Dendritic cell treated with granulocyte-macrophage colony-stimulating factor and Interleukin-4, amounts not matched to agents 40 ng/mL and 50 ng/mL, for 4 days (primary cell): ENCODE data around the gene DACT3.
A peak's percentile ranks its signal among the peaks of the same experiment; 100 is the strongest.

Source experiments
- H3K27ac Mint-ChIP-seq: one replicate; pipeline ENCODE4 v1.8.0; 2022; ENCODE audit warnings: mild to moderate bottlenecking, mixed read lengths
- H3K27me3 Mint-ChIP-seq: one replicate; pipeline ENCODE4 v1.8.0; 2022; ENCODE audit warnings: mild to moderate bottlenecking, mixed read lengths
- H3K36me3 Mint-ChIP-seq: one replicate; pipeline ENCODE4 v1.8.0; 2022; ENCODE audit warnings: low read depth, mixed read lengths
- H3K4me1 Mint-ChIP-seq: one replicate; pipeline ENCODE4 v1.8.0; 2022; ENCODE audit warnings: low read depth, mixed read lengths
- H3K4me3 Mint-ChIP-seq: one replicate; pipeline ENCODE4 v1.8.0; 2022; ENCODE audit warnings: mild to moderate bottlenecking, moderate library complexity, mixed read lengths
- H3K9me3 Mint-ChIP-seq: one replicate; pipeline ENCODE4 v1.8.0; 2022; ENCODE audit warnings: mixed read lengths
- intact Hi-C: fragments of 100-400 bp; cut with micrococcal nuclease; formaldehyde crosslinking; loops from one replicate; pipeline ENCODE4 v1.15.0; 2022

The DACT3 gene

DNA sequence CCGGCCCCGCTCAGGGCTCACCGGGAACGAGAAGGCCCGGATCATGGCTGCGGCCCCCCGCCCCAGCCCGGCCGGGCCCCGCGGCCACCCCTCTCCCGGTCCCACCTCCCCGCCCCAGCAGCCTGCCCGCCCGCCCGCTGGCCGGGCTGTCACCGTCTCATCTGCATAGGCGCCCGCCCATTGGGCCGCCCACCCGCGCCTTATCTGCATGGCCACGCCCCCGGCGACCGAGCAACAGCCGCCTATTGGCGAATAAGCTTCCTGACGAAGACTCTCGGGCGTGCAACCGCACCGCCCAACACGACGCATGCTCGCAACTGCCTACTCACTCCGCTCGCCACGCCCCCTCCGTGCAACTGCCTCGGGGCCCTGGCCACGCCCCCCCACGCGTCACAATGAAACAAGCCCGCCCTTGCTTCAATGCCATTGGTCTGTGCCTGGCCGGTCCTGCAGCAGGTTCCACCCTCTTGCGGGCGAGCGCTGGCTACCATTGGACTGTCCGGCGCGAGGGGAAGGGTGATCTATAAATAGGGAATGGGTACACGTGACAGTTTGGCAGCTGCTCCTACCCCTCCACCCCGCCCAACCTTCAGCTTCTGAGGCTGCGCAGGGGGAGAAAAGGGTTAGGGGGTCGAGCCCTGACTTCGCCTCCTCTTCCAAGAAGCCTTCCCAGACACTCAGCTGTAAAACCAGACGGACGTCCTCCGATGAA lies at the start of gene DACT3:
DACT3 (minus strand) TSS at position 163 of the 712 bp plus-strand sequence; CDS start at position 45, 118 bp downstream.
- Mint-ChIP-seq H3K27ac (peak within 1 kb of the TSS; percentile 57), H3K36me3 (no peaks in the 10 kb centered on the region), H3K4me3 (peak within 1 kb of the TSS; percentile 67), H3K9me3 (no peaks in the 10 kb centered on the region), H3K27me3 (peaks cover 56% of the 10 kb centered on the region), H3K4me1 (peaks cover 34% of the 10 kb centered on the region)
- intact Hi-C loops: loop anchor here (1.0 to 5.0 kb wide), 2 partner anchors 27 to 134 kb away; no protein-coding TSS in a partner anchor

DNA sequence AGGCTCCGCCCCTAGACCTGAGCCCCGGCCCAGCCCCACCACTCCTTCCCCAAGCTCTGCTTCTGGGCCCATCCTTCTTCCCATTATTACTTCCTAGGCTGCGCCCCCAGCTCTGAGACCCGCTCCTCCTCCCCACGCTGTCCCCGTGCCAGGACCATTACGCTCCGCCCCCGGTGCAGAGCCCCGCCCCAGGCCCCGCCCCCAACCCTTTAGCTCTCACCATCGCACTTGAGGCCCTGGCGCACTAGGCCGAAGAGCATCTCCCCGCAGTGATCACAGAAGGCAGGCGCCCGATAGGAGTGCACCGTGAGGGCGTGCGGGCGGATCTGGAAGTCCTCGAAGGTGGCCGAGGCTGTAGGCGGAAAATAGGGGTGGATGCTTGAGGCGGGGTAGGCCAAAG lies 49.7 kb upstream of the DACT3 start:
- Mint-ChIP-seq H3K9me3 (no peaks in the 10 kb centered on the region), H3K27ac (no peak overlapping the region), H3K4me1 (peaks cover 19% of the 10 kb centered on the region), H3K27me3 (peaks cover 6% of the 10 kb centered on the region), H3K4me3 (no peak overlapping the region), H3K36me3 (peaks cover 54% of the 10 kb centered on the region)
- intact Hi-C loops: no loop called here

- no peak overlapping the region for H3K27ac Mint-ChIP-seq
- H3K4me3 Mint-ChIP-seq: no peak overlapping the region
- H3K36me3 Mint-ChIP-seq: peaks cover 90% of the 10 kb centered on the region
- intact Hi-C loops: loop anchor here (1.0 kb wide), 2 partner anchors 24 to 44 kb away; no protein-coding TSS in a partner anchor
- H3K4me1 Mint-ChIP-seq: no peaks in the 10 kb centered on the region
- no peaks in the 10 kb centered on the region for H3K27me3 Mint-ChIP-seq
- no peaks in the 10 kb centered on the region for H3K9me3 Mint-ChIP-seq
These were observed 43.5 kb upstream of the DACT3 start for GRCh38 chr19:46704379-46705076.

DNA sequence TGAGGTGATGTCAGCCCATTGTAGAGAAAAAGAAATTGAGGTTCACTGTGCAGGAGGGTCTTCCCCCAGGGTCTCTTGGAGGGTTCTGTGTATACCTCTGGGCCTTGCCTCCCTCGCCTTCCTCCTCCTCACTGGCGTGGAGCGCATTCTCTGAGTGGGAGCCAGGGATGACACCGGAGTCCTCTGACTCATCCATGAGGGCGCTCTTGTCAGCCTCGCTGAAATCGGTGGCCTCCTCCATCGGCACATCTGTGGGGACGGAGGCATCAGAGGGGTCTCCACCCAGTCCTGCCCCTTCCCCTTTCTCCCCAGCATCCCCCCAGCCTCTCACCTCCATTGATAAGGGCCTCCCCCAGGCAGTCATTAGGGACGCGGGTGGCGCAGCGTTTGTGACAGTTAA lies 39.7 kb upstream of the DACT3 start:
- Mint-ChIP-seq H3K4me3 (no peak overlapping the region), H3K4me1 (peaks cover 8% of the 10 kb centered on the region), H3K36me3 (peaks cover 92% of the 10 kb centered on the region), H3K27me3 (no peaks in the 10 kb centered on the region), H3K9me3 (no peaks in the 10 kb centered on the region), H3K27ac (no peak overlapping the region)
- intact Hi-C loops: no loop called here

- H3K36me3 Mint-ChIP-seq: peaks cover 100% of the 10 kb centered on the region
- H3K27ac Mint-ChIP-seq: no peak overlapping the region
- peaks cover 8% of the 10 kb centered on the region for H3K4me1 Mint-ChIP-seq
- no peaks in the 10 kb centered on the region for H3K9me3 Mint-ChIP-seq
- H3K27me3 Mint-ChIP-seq: no peaks in the 10 kb centered on the region
- no peak overlapping the region for H3K4me3 Mint-ChIP-seq
- intact Hi-C loops: no loop called here
These were observed 37.7 kb upstream of the DACT3 start for GRCh38 chr19:46698395-46699321.

DNA sequence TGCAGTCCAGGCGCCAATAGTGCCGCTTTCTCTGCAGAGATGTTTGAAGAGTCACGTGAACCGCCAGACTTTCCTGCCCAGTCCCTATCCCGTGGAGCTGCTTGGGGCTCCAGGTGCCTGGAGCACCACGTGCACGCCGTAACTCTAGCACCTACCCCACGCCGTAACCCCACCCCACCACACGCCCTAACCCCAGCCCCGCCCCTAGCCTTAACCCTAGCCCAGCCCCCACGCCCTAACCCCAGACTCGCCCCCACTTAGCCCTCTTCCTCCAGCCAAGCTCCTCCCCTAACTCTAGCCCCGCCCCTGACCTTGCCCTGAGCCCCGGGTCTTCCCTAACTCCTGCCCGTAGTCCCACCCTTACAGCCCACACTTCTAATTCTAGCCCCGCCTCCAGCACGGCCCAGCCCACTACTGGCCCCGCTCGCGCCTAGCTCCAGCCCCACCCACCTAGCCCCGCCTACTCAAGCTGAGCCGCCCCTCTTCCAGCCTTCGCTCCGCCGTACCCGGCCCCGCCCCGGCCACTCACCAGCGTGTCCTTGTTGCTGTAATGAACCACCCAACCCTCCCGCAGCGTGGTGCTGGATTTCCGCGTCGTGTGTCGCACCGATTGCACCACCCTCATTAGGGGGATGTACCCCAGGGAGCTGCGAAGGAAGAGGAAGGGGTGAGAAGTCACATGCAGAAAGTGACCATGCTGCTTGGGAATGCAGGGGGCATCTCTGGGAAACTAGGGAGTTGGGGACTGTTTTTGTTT lies 36.4 kb upstream of the DACT3 start:
- Mint-ChIP-seq H3K4me3 (no peak overlapping the region), H3K27me3 (no peaks in the 10 kb centered on the region), H3K36me3 (peaks cover 100% of the 10 kb centered on the region), H3K9me3 (no peaks in the 10 kb centered on the region), H3K4me1 (peaks cover 8% of the 10 kb centered on the region), H3K27ac (no peak overlapping the region)
- intact Hi-C loops: no loop called here

DNA sequence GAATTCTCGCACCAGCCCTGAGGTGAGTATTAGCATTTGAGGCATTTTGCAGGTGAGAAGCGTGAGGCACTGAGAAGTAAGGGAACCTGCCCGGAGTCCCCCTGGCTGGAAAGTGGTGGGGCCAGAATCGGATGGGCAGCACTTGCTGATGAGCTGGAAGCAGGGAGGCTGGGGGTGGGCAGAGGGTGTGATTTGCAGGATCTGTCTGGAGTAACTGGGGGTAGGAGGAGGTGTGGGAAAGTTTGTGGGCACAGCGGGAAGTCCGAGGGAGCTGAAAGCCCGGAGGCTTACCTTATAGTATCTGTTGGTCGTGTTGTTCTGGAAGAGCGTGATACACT lies 35.9 kb upstream of the DACT3 start:
- no peak overlapping the region for H3K27ac Mint-ChIP-seq
- no peaks in the 10 kb centered on the region for H3K27me3 Mint-ChIP-seq
- no peak overlapping the region for H3K4me3 Mint-ChIP-seq
- H3K4me1 Mint-ChIP-seq: peaks cover 8% of the 10 kb centered on the region
- peaks cover under 1% of the 10 kb centered on the region for H3K9me3 Mint-ChIP-seq
- peaks cover 100% of the 10 kb centered on the region for H3K36me3 Mint-ChIP-seq
- intact Hi-C loops: no loop called here

DNA sequence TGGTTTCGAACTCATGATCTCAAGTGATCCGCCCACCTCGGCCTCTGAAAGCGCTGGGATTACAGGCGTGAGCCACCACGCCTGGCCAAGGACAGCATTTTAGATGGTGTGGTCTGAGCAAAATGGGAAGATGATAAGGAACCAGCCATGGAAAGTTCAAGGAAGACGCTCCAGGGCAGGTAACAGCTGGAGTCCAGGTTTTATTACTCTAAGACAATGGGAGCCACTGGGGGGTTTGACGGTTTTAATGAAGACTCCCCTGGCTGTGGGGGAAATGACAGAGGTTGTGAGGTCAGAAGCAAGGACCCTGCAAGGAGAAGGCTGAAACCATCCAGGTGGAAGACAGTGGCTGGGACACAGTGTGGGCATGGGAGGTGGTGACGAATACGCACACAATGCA lies 35.1 kb upstream of the DACT3 start:
- Mint-ChIP-seq H3K27ac (no peak overlapping the region), H3K4me3 (no peak overlapping the region), H3K27me3 (no peaks in the 10 kb centered on the region), H3K36me3 (peaks cover 100% of the 10 kb centered on the region), H3K4me1 (peaks cover 8% of the 10 kb centered on the region), H3K9me3 (peaks cover 7% of the 10 kb centered on the region)
- intact Hi-C loops: no loop called here

GRCh38 chr19:46693760-46694159 lies 32.8 kb upstream of the DACT3 start:
- no peak overlapping the region for H3K4me3 Mint-ChIP-seq
- intact Hi-C loops: no loop called here
- H3K9me3 Mint-ChIP-seq: peaks cover 7% of the 10 kb centered on the region
- H3K4me1 Mint-ChIP-seq: peaks cover 8% of the 10 kb centered on the region
- H3K27me3 Mint-ChIP-seq: no peaks in the 10 kb centered on the region
- peaks cover 100% of the 10 kb centered on the region for H3K36me3 Mint-ChIP-seq
- no peak overlapping the region for H3K27ac Mint-ChIP-seq

- peaks cover 7% of the 10 kb centered on the region for H3K9me3 Mint-ChIP-seq
- no peak overlapping the region for H3K27ac Mint-ChIP-seq
- H3K4me1 Mint-ChIP-seq: peaks cover 8% of the 10 kb centered on the region
- no peaks in the 10 kb centered on the region for H3K27me3 Mint-ChIP-seq
- intact Hi-C loops: no loop called here
- H3K4me3 Mint-ChIP-seq: no peak overlapping the region
- H3K36me3 Mint-ChIP-seq: peaks cover 99% of the 10 kb centered on the region
These were observed 32.1 kb upstream of the DACT3 start for GRCh38 chr19:46692918-46693722.

DNA sequence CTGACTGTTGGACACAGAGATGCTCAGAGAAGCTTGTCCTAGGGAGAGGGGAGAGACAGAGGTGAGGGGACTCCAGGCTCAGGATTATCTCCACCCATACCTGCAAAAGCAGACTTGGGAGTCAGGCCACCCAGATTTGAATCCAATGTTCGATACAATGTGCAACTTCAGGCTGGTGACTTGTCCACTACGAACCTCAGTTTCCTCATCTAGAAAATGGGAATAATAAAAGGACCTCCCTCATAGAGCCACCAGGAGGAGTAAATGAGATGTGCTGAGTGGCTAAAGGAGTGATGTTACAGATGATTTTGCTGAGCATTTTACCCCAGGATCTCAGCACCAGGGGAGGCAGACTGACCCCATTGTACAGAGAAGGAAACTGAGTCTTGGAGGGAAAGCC lies 31.0 kb upstream of the DACT3 start:
- no peaks in the 10 kb centered on the region for H3K27me3 Mint-ChIP-seq
- intact Hi-C loops: no loop called here
- H3K9me3 Mint-ChIP-seq: peaks cover 7% of the 10 kb centered on the region
- no peak overlapping the region for H3K27ac Mint-ChIP-seq
- no peaks in the 10 kb centered on the region for H3K4me1 Mint-ChIP-seq
- H3K4me3 Mint-ChIP-seq: no peak overlapping the region
- H3K36me3 Mint-ChIP-seq: peaks cover 99% of the 10 kb centered on the region

- Mint-ChIP-seq H3K4me1 (no peaks in the 10 kb centered on the region), H3K27ac (no peak overlapping the region), H3K27me3 (no peaks in the 10 kb centered on the region), H3K36me3 (peaks cover 99% of the 10 kb centered on the region), H3K4me3 (no peak overlapping the region), H3K9me3 (peaks cover 7% of the 10 kb centered on the region)
- intact Hi-C loops: no loop called here
These were observed 30.1 kb upstream of the DACT3 start for GRCh38 chr19:46691104-46691503.

DNA sequence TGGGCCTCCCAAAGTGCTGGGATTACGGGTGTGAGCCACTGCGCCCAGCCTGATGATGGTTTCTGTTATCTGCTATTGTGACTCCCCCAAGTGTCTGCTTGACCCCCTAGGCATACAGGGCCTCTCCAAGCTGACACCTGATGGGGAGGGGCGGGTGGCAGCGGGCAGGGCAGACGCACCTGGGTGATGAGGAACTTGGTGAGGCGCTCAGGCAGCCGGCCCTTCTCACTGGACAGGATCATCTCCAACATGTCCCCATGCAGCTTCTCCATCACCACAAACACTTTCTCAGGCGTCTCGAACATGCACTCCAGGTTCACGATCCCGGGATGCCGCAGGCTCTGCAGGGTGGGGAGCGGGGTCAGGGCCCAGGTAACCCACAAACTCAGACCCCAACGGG lies 28.4 kb upstream of the DACT3 start:
- Mint-ChIP-seq H3K27me3 (no peaks in the 10 kb centered on the region), H3K4me1 (no peaks in the 10 kb centered on the region), H3K36me3 (peaks cover 99% of the 10 kb centered on the region), H3K4me3 (no peak overlapping the region), H3K27ac (no peak overlapping the region), H3K9me3 (peaks cover 7% of the 10 kb centered on the region)
- intact Hi-C loops: no loop called here
